SKM-1 (cell line): ENCODE results near the gene ZNF487.
"Not testable (repeated sequence)": the region's sequence is repeated elsewhere in the genome, so short reads cannot be mapped to it uniquely, and the experiment has no call there.

Experiments
- DNase-seq: peaks from one replicate; lab custom pipeline; 2025; ENCODE audit not compliant: unreplicated experiment; lab: John Stamatoyannopoulos, UW

ZNF487 gene

DNA sequence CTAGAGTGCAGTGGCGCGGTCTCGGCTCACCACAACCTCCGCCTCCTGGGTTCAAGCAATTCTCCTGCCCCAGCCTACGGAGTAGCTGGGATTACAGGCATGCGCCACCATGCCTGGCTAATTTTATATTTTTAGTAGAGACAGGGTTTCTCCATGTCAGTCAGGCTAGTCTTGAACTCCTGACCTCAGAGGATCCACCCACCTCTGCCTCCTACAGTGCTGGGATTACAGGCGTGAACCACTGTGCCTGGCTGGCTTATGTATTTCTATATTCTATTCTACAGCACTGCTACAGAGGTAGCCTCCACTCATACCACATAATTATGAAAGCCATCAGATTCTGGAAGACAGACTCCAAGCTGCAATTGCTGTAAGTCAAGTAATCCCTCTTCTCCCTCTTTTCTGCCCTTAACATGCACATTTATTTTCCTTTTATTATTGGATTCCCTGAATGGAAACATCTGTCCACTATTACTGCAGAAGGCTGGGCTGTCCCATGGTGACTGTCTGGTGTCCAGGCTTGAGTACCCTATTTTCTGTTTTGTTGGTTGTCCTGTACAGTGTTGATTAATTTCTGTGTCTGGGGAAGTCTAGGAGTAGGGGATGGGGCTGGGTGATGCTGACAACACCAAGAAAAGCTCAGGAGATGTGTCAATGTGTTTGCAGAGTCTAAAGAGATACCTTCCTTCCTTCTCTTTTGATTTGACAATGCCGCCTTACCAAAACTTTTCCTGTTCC, 5.8 kb upstream of the ZNF487 start:
- DNase-seq, result no peak

DNA sequence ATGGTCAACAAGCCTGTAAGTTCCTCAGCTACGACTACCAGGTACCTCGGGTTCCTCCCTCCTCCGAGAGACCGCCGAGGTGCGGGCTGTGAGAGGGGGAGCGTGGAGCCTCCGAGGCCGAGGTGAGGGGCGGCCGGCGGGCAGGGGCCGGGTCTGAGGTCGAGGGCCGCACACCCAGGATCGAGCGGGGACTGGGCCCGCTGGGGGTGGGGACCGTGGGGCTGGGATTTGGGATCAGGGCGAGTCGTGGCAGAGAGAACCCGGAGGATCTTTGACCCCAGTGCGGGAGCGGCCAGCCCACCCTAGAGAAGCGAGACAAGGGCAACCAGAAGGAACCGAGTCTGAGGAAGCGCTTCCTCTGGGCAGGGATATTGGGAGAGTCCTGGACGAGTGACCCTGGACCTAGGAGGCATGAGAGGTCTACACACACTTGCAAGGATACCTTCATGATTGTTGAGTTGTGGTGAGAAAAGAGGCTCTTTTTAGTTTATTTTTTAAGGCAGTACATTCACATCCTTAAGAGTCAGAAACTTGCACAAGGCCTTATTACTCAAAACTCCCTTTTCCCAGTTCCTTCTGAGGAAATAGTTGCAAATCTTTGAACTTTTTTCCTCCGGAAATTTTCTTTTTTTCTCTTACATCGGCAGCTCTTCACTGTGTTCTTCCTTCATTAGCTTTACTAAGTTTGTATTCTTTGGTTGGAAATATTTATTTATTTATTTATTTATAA, 395 bp downstream of the ZNF487 start:
- DNase-seq, result no peak

DNA sequence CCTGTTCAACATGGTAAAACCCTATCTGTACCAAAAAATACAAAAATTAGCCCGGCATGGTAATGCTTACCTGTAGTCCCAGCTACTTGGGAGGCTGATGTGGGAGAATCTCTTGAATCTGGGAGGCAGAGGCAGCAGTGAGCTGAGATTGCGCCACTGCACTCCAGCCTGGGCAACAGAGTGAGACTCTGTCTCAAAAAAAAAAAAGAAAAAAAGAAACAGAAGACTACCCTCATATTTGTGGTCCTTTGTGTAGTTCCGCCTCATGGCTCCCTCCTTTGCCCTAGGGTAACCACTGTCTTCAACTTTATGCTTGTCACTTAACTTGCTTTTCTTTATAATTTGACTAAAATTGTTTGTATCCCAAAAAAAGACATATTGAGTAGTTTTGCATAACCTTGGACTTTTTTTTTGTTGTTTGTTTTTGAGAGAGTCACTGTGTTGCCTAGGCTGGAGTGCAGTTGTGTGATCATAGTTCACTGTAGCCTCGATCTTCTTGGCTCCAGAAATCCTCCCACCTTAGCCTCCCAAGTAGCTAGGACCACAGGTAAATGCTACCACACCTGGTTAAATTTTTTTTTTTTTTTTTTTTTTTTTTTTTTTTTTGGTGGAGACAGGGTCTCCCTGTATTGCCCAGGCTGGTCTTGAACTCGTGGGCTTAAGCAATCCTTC, 3.7 kb downstream of the ZNF487 start:
- DNase-seq, result no peak

- no peak for DNase-seq
Observed at GRCh38 chr10:43444323-43444722, 7.4 kb downstream of the ZNF487 start.

DNA sequence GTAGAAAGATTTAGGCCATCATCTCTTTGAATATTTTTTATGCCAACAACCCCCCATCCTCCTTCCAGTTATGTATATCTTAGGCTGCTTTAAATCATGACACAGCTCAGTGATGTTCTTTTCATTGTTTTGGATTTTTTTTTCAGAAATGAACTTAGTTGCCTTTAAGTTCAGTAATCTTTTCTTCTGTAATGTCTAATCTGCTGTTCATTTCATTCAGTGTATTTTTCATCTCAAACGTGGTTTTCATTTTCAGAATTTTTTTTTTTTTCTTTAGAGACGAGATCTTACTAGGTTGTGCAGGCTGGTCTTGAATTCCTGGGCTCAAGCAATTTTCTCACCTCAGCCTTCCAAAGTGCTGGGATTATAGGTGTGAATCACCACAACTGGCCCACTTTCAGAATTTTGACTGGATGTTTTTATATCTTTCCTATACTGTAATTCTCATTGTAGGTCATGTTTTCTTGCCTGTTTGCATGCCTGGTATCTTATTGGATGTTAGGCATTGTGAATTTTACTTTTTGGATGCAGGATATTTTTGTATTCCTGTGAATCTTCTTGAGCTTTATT, 8.1 kb downstream of the ZNF487 start:
- no peak for DNase-seq

GRCh38 chr10:43446219-43447017, 9.5 kb downstream of the ZNF487 start:
- not testable (repeated sequence) for DNase-seq

DNA sequence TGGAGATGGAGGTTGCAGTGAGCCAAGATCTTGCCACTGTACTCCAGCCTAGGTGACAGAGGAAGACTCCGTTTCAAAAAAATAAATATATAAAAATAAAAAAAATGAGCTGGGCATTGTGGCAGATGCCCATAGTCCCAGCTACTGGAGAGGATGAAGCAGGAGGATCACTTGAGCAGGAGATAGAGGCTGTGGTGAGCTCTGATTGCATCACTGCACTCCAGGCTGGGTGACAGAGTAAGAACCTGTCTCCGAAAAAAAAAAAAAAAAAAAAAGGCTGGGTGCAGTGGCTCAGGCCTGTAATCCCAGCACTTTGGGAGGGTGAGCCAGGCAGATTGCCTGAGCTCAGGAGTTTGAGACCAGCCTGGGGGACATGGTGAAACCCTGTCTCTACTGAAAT, 11.8 kb downstream of the ZNF487 start:
- no peak for DNase-seq

- no peak for DNase-seq
Observed at GRCh38 chr10:43452356-43452914, 15.5 kb downstream of the ZNF487 start.

- no peak for DNase-seq
Observed at GRCh38 chr10:43453266-43453831, 16.4 kb downstream of the ZNF487 start.

GRCh38 chr10:43454025-43454424, 17.1 kb downstream of the ZNF487 start:
- DNase-seq, result not testable (repeated sequence)

DNA sequence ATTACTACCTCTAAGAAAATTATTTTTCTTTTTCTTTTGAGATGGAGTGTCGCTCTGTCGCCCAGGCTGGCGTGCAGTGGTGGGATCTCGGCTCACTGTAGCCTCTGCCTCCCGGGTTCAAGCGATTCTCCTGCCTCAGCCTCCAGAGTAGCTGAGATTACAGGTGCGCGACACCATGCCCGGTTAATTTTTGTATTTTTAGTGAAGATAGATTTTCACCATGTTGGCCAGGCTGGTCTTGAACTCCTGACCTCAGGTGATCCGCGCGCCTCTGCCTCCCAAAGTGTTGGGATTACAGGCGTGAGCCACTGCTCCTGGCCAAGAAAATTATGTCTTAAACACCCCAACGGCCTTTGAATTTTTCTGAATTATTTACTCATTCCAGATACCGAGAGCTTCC, 19.6 kb downstream of the ZNF487 start:
- not testable (repeated sequence) for DNase-seq

- DNase-seq, result no peak
Observed at GRCh38 chr10:43458227-43458626, 21.3 kb downstream of the ZNF487 start.

- peak; percentile 74 for DNase-seq
Observed at GRCh38 chr10:43461950-43462349, 25.0 kb downstream of the ZNF487 start.

- not testable (repeated sequence) for DNase-seq
Observed at GRCh38 chr10:43465086-43465735, 28.3 kb downstream of the ZNF487 start.

GRCh38 chr10:43465736-43466120, 28.8 kb downstream of the ZNF487 start:
- DNase-seq, result not testable (repeated sequence)

DNA sequence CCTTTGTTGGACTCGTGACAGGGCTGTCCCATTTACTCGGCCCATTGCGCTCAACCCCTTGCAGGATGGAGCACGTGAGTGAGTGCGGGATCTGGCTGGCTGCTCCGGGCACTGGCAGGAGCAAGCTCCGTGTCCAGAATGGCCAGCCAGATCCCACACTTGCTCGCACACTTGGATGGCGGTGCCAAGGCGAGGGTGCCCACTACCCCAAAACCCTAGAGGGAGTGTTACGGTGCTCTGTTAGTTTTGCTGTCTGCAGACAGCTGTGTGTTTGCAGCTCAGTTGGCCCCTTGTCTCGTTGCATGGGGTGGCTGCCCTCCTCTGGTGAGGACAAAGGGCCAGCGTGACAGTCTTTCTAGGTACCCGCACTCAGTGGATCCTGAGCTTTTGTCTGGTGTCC, 34.2 kb downstream of the ZNF487 start:
- DNase-seq, result no peak

DNA sequence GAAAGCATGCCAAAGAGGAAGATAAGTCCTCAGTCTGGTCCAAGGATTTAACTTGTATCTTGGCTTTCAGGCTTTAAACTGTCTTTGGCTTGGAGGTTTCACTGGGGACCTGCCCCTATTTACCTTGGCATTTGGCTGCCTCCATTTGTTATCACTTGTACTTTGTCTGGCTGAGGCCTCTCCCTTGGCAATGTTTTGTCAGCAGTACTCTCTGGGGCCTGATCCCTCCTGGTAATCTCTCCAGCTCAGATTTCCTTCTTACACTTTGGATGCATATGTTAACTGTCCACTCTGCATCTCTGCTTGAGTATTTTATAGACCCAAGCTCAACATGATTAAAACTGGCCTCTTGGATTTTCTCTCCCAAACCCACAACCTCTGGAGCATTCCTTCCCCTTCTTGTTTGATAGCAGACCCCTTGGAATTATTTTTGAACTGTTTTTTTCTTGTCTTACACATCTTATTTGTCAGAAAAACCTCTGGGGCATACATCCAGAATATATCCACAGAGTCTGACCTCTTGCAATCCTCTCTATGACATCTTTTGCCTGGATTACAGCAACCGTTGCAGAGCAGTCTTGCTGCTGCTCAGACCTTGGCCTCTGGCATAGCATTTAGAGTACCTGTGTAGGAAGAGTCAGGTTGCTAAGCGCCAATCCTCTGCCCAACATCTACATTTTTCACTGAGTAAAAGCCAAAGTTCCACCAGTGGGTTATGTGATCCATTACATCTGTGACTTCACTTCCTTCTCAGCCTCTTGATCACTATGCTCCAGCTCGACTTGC, 35.2 kb downstream of the ZNF487 start:
- no peak for DNase-seq

DNA sequence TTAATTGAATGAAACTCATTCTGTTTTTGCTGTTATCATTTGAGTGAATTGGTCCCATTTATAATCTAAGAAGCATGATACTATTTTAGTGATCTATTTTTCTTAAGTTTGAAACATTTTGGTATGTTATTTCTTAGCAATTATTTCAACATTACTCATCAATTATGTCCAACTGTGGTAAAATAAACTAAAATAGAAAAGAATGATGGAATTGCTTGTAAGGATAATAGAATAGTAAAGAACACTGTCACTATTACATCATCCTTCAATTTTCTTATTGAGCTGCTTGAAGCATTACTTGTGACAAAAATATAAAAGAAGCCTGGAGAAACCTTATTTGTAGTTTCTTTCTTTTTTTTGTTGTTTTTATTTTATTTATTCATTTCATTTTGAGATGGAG, 42.4 kb downstream of the ZNF487 start:
- no peak for DNase-seq
